ENCODE measurements around the gene AP3B2.

DNA sequence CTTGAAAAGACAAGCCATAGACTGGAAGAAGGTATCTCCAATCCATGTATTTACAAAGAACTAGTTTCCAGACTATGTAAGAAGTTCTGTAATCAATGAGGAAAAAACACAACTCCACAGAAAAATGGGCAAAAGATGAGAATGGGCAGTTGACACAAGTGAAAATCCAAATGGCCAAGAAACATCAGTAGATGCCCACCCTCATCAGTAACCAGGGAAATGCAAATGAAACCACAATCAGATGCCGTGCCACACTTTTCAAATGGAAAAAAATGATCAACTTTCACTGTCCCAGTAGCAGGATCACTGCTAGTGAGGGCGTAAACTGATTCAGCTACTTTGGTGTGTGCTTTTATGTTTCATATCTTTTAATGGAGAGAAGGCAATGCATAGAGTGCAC is 58.0 kb downstream of the AP3B2 start:
- TF ChIP-seq OSR1 (CRISPR knock-in tag; IDR thresholded peaks at IDR 0.05): no peak
- no peak for TF ChIP-seq RARB (CRISPR knock-in tag; IDR thresholded peaks at IDR 0.05)
- TF ChIP-seq ZC3H10 (CRISPR knock-in tag; IDR thresholded peaks at IDR 0.05): no peak
- TF ChIP-seq SNAI2 (CRISPR knock-in tag; IDR thresholded peaks at IDR 0.05): no peak
- no peak for TF ChIP-seq ZFP3 (CRISPR knock-in tag; IDR thresholded peaks at IDR 0.05)
- TF ChIP-seq, protein P1, sequence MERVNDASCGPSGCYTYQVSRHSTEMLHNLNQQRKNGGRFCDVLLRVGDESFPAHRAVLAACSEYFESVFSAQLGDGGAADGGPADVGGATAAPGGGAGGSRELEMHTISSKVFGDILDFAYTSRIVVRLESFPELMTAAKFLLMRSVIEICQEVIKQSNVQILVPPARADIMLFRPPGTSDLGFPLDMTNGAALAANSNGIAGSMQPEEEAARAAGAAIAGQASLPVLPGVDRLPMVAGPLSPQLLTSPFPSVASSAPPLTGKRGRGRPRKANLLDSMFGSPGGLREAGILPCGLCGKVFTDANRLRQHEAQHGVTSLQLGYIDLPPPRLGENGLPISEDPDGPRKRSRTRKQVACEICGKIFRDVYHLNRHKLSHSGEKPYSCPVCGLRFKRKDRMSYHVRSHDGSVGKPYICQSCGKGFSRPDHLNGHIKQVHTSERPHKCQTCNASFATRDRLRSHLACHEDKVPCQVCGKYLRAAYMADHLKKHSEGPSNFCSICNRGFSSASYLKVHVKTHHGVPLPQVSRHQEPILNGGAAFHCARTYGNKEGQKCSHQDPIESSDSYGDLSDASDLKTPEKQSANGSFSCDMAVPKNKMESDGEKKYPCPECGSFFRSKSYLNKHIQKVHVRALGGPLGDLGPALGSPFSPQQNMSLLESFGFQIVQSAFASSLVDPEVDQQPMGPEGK (CRISPR knock-in tag; IDR thresholded peaks at IDR 0.05; ENCODE audit: borderline replicate concordance): no peak
- TF ChIP-seq PPARA (CRISPR knock-in tag; IDR thresholded peaks at IDR 0.05; ENCODE audit: borderline replicate concordance): no peak

All from SK-N-SH treated with all-trans-retinoic acid at 6 μM for 48 hours (cell line).